GM19395 (cell line): Measurements from ENCODE around the gene SKAP1.
"Not testable (repeated sequence)": the region's sequence is repeated elsewhere in the genome, so short reads cannot be mapped to it uniquely, and the experiment has no call there.

Experiments used
- ATAC-seq: cut with Tn5 transposase; IDR thresholded peaks from one replicate; pipeline ENCODE4 v1.9.1; 2021; ENCODE audit warnings: mild to moderate bottlenecking, moderate library complexity; ENCODE audit not compliant: unreplicated experiment

Gene SKAP1

GRCh38 chr17:48413613-48414405, 16.2 kb downstream of the SKAP1 start:
- ATAC-seq = no peak

DNA sequence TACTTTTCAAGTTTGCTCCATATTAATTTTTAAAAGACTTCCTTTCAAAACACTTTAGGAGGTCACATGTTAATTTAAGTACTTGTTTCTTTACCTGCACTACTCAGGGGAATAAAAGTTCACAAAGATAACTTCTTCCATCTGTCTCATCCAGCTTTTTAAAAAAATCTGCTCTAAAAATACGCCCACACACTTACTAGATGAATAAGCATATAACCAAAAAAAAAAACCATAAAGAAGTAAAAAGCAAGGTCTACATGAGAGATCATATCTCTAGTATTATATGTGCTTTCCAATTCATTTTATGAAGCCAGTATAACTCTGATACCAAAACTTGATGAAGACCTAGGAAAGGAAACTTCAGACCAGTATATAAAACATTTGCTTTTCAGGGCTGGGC, 17.2 kb downstream of the SKAP1 start:
- no peak for ATAC-seq

- ATAC-seq = not testable (repeated sequence)
Measured at GRCh38 chr17:48410821-48411220, 19.2 kb downstream of the SKAP1 start.

DNA sequence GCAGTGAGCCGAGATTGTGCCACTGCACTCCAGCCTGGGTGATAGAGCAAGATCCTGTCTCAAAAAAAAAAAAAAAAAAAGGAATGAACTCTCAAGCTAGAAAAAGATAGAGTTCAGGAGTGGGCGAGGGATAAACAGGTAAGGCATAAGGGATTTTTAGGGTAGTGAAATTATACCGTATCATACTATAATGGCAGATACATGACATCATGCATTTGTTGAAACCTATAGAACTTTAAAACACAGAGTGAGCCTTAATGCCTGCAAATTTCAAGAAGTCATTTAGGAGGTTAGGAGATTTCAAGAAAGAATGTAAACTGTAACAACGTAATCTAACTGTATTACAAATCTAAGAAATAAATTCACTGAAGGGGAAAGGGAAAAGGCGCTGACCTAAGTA, 20.4 kb downstream of the SKAP1 start:
- no peak for ATAC-seq

- no peak for ATAC-seq
Measured at GRCh38 chr17:48406936-48407567, 23.0 kb downstream of the SKAP1 start.

- no peak for ATAC-seq
Measured at GRCh38 chr17:48394821-48395220, 35.2 kb downstream of the SKAP1 start.

- no peak for ATAC-seq
Measured at GRCh38 chr17:48393283-48393682, 36.7 kb downstream of the SKAP1 start.

GRCh38 chr17:48392857-48393256, 37.2 kb downstream of the SKAP1 start:
- ATAC-seq = no peak

DNA sequence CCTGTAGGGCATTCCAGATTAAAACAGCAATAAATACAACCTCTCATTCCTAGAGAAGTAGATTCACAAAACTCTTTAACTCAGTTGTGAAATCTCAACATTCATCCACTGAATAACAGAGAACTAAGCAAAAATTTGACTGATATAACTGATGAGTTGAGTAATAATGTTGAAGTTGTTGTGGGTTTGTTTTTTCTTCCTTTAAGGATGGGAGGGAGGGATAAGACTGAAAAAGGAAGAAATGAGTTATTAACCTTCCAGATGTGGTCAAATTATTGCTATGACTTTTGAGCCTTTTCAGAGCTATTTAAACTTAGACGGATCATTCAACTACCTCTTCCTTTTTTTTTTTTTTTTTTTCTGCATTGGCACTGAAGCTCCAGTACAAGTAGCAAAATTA, 38.6 kb downstream of the SKAP1 start:
- no peak for ATAC-seq

- no peak for ATAC-seq
Measured at GRCh38 chr17:48389903-48390302, 40.1 kb downstream of the SKAP1 start.

DNA sequence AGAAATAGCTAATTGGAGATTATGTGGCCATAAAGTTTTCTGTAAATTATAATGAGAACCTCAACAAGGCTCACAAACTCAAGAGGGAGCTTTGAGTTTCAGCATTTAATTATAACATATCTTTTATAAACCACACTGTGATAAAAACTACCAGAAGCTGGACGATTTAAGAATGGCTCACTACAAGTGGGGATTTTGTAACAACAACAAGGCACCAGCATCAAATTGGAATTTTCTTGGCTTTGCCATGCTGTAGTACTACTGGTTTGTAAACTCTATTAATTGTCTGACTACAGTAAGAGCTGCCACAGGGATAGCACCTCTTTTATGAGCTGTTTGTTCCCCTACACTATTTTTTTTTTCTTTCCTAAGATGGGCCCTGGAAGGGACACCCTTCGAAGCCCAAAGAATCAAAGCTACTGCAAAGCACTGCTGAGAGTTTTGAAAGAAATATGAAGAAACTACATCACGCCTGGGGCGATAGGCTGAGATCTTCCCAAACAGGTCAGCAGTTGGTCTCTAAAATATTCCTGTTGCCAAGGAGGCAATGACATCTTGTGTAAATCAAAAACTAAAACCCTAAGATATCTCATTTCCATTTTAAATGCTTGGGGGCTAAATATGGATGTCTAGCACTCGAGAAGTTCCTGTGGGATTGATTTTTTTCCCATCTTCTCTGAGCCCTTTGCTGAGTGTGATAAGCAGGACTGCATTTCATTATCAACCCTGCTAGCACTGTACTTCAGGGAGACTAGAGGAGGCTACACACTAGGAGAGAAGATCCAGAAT, 40.9 kb downstream of the SKAP1 start:
- no peak for ATAC-seq

DNA sequence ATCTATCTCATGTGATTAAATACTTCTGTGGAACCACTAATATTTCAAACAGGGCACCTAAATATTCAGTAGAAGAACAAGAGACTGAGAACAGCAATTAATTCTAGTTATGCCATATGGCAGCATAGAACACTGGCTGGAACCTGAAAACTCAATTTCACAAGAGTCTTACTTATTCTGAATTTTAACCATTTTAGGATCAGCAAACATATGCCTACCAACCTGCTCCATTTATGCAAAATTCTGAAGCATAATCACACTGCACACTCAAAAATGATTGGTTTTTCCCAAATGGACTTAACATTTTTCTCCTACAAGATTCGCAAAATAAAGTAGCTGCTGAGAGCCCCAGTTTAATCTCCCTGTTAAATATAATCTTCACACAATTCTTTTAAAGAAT, 43.2 kb downstream of the SKAP1 start:
- no peak for ATAC-seq

GRCh38 chr17:48385319-48385718, 44.7 kb downstream of the SKAP1 start:
- ATAC-seq = no peak

GRCh38 chr17:48384164-48384563, 45.9 kb downstream of the SKAP1 start:
- ATAC-seq = no peak

GRCh38 chr17:48382989-48383388, 47.0 kb downstream of the SKAP1 start:
- ATAC-seq = no peak

DNA sequence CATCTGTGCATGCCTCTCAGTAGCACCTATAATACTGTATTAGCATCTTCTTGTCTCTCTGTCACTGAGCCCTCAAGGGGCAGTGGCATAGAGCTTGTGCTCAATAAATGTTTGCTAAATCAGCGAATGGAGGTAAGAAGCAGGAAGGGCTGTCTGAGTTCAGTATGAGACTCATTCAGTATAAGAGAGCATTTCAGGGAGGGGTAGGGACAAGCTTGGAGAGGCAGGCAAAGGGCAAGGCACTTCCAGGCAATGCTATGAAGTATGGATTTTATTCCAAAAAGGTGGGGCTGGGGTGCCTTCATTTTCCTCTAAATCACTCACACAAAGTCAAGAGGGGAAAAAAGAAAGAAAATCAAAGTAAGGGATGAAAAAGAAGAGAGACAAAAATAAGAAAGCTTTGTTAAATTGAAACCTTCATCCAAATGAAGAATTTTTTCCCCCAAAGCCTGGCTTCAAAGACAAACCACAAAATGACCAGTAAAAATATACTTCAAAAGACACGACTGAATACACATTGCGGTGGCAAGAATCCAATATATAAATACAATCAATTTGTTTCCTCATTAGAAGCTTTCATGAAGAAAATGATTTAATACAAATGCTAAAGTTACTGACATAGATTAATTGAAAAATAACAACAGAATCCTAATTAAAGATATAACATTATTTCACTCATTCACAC, 51.2 kb downstream of the SKAP1 start:
- no peak for ATAC-seq

GRCh38 chr17:48378238-48378637, 51.8 kb downstream of the SKAP1 start:
- no peak for ATAC-seq

DNA sequence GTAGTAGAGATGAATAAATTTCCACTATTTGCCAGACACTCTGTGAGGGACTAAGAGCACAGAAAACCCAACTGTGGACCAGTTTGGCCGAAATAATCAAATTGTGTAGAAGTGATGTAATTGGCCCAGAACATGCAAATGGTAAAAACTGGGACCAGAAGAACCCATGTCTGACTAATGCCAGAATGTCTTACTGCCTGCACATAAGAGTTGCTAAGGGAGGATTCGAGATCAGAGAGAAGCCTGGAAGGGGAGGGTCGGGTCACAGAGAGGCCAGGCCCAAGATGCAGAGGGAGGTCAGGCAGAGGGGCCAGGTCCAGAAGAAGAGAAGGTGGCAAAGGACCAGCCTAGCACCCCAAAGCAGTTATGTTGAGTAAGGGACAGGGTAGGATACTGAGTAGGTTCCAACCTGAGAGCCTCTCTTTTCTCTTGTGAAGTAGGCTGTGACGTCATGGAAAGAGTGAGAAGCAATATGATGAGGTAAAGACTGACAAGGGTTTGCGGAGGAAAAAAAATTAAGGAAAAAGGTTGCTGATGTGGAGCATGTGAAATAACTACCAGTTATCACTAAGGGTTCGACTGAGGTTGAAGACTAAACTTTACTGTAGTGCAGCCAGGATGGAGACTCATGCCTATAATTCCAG, 53.2 kb downstream of the SKAP1 start:
- ATAC-seq = no peak

GRCh38 chr17:48375356-48375755, 54.7 kb downstream of the SKAP1 start:
- no peak for ATAC-seq

DNA sequence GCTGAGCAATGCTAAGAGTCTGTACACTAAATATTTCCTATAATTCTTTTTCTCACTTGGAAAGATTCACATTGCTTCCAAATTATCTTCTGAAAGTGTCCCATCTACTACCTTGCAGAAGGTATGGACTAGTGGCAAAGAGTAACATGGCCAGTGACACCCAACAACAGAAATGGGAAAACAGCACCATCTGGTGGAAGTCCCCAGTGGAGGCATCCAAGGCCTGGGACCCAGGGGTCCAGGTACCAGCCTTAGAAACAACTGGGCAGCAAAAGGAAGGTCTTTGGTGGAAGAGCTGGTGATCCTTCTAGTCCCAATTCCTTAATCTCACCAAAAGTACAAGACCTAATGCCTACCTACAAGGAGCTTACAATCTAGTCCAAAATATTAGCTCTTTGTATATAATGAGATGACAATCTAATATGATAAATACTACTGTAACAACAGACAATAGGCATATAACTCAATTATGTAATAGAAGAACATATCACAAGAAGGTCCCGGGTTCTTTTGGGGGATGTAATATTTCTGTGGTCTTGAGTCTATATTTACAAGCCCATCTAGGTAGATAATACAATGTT, 55.3 kb downstream of the SKAP1 start:
- ATAC-seq = no peak
